GM23338 (cell line): ENCODE measurements around the gene TAF4B.

Experiments used
- CREB1 ChIP-seq: fragments of 250-450 bp; sonication (Bioruptor Pico); IDR thresholded peaks from 2 replicates; pipeline ENCODE4 v1.5.0; 2020; ENCODE audit warnings: low read depth, mild to moderate bottlenecking, moderate library complexity
- CTCF ChIP-seq, 2 experiments: fragments of 200-600 bp in 1 of 2; sonication (generic) in 1 of 2; conservative IDR thresholded peaks; 2 replicates each; pipeline versions ENCODE4 v1.5.1 to v1.6.1; 2016 to 2017; ENCODE audit warnings: antibody characterized with exemption in 2 of 2, low read depth in 2 of 2, mild to moderate bottlenecking in 2 of 2, moderate library complexity in 1 of 2
- ETS1 ChIP-seq: IDR thresholded peaks from 2 replicates; pipeline ENCODE4 v1.6.1; 2016; ENCODE audit warnings: antibody characterized with exemption
- EZH2 ChIP-seq: fragments of 200-600 bp; sonication (generic); IDR thresholded peaks from one replicate; pipeline ENCODE4 v1.8.0; 2017; ENCODE audit warnings: antibody characterized with exemption, mild to moderate bottlenecking, low read depth; ENCODE audit not compliant: unreplicated experiment
- EZH2phosphoT487 ChIP-seq: fragments of 200-600 bp; sonication (generic); IDR thresholded peaks from one replicate; pipeline ENCODE4 v1.8.1; 2018; ENCODE audit warnings: antibody characterized with exemption; ENCODE audit not compliant: unreplicated experiment
- JUNB ChIP-seq: IDR thresholded peaks from one replicate; pipeline ENCODE4 v1.6.1; 2016; ENCODE audit warnings: antibody characterized with exemption; ENCODE audit not compliant: unreplicated experiment
- NANOG ChIP-seq: IDR thresholded peaks from 2 replicates; pipeline ENCODE4 v1.6.1; 2016; ENCODE audit warnings: antibody characterized with exemption, borderline replicate concordance
- POLR2AphosphoS5 ChIP-seq: IDR thresholded peaks from 2 replicates; pipeline ENCODE4 v1.6.1; 2016; ENCODE audit warnings: antibody characterized with exemption, low read depth
- REST ChIP-seq: IDR thresholded peaks from one replicate; pipeline ENCODE4 v1.6.1; 2018; ENCODE audit warnings: antibody characterized with exemption; ENCODE audit not compliant: unreplicated experiment
- STAT1 ChIP-seq: IDR thresholded peaks from one replicate; pipeline ENCODE4 v1.6.1; 2016; ENCODE audit warnings: antibody characterized with exemption; ENCODE audit not compliant: unreplicated experiment
- ZNF114 ChIP-seq: fragments of 250-450 bp; sonication (Bioruptor Pico); IDR thresholded peaks from 2 replicates; pipeline ENCODE4 v1.5.0; 2020; ENCODE audit warnings: mild to moderate bottlenecking, moderate library complexity
- ZNF462 ChIP-seq: fragments of 250-450 bp; sonication (Bioruptor Pico); IDR thresholded peaks from 2 replicates; pipeline ENCODE4 v1.5.0; 2020; ENCODE audit warnings: mild to moderate bottlenecking, moderate library complexity

- TF ChIP-seq CTCF (conservative IDR thresholded peaks at IDR 0.05; ENCODE audit: low read depth in 2 of 2): no peak
- TF ChIP-seq ZNF114: no peak
- no peak for TF ChIP-seq EZH2
- no peak for TF ChIP-seq REST
- TF ChIP-seq POLR2AphosphoS5: no peak
- TF ChIP-seq EZH2phosphoT487: no peak
- TF ChIP-seq CREB1 (CRISPR knock-in tag): no peak
- no peak for TF ChIP-seq STAT1
- TF ChIP-seq ETS1: no peak
- no peak for TF ChIP-seq NANOG
- no peak for TF ChIP-seq ZNF462
- TF ChIP-seq JUNB: no peak
Measured at GRCh38 chr18:26406324-26406723, 180.1 kb downstream of the TAF4B start.
